Activated CD4-positive, alpha-beta T cell treated with anti-CD3 and anti-CD28 coated beads, Interleukin-2, amount 10 ng/mL, durations not matched to agents 24 days and 14 days (primary cell): ENCODE results near the gene ZNF672. TPM values are rescaled to one million over a fixed set of nuclear protein-coding genes. Genes with fewer than 3 reads are reported as not detected.
"Not testable (repeated sequence)": the region's sequence is repeated elsewhere in the genome, so short reads cannot be mapped to it uniquely, and the experiment has no call there.

ENCODE experiments used
- DNase-seq: peaks from one replicate; pipeline ENCODE4 v3.0.0; 2022
- H3K27ac Mint-ChIP-seq: one replicate; pipeline ENCODE4 v1.8.0; 2022; ENCODE audit warnings: mild to moderate bottlenecking, mixed read lengths
- H3K27me3 Mint-ChIP-seq: one replicate; pipeline ENCODE4 v1.8.0; 2022; ENCODE audit warnings: mixed read lengths
- H3K36me3 Mint-ChIP-seq: one replicate; pipeline ENCODE4 v1.8.0; 2022; ENCODE audit warnings: low read depth, mild to moderate bottlenecking, mixed read lengths
- H3K4me1 Mint-ChIP-seq: one replicate; pipeline ENCODE4 v1.8.0; 2021; ENCODE audit warnings: mixed read lengths
- H3K4me3 Mint-ChIP-seq: one replicate; pipeline ENCODE4 v1.8.0; 2022; ENCODE audit warnings: mild to moderate bottlenecking, moderate library complexity, mixed read lengths
- H3K9me3 Mint-ChIP-seq: one replicate; pipeline ENCODE4 v1.8.0; 2021; ENCODE audit warnings: mixed read lengths
- intact Hi-C: fragments of 100-400 bp; cut with micrococcal nuclease; formaldehyde crosslinking; loops from one replicate; pipeline ENCODE4 v1.15.1; 2023
- total RNA-seq: library from RNA; stranded (reverse); gene quantifications from 2 replicates; pipeline ENCODE4 v1.2.3, GENCODE V29; 2022

The ZNF672 gene
- total RNA-seq, 1 donor from 2014 or later, result 48.8 TPM

DNA sequence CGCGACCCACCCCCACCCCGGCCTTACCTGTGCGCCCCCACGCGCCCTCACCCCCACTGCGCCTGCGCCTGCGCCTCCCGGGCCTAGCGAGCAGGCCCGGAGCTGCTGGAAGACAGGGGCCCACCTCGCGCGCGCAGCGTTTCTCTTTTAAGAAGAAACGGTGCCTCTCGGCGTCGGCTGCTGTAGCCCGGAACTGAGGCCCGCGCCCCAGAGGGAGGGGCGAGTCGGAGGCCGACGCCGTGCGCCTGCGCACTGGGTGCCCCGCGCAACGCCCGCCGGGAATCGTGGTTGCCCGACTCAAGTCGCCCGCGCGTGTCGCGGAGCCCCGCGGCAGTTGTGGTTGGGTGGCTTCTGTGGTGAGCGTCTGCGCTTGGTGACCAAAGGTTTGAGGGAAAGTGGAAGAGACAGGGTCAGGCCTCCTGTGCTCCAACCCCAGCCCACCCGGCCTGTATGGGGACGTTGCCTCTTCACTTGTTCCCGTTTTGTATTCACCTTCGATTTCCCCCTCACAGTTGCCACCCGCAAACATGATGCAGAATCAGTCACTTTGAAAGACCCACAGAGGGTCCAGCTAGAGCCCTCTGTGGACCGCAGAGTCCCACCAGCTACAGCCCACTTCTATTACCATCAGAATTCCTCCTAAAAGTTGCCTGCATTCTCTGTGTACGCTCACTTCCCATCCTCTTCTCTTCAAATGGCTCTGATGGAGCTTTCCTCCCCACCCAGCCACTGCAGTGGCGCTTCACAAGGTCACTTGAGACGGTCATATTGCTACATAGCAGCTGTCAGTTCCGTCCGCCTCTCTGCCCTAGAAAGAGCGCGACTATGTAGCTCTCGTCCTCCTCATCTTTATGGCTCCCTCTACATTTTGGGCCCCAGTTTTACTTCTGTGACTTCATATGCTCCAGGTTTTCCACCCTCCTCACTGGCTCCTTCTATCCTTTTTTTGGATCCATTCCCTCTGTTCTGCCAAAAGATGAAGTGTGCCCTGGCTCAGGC is 21.2 kb downstream of the ZNF672 start, which contains the start of gene ZNF692:
ZNF692 (minus strand) TSS at position 195 of the 999 bp plus-strand sequence. CDS start 776 bp downstream, outside the sequence.
- H3K27me3 Mint-ChIP-seq, result no peaks in the 10 kb centered on the region
- peaks cover 51% of the 10 kb centered on the region for H3K4me1 Mint-ChIP-seq

GRCh38 chr1:248860007-248860406 is 22.0 kb downstream of the ZNF672 start:
- Mint-ChIP-seq H3K36me3 (peaks cover 22% of the 10 kb centered on the region), H3K27me3 (no peaks in the 10 kb centered on the region), H3K9me3 (no peaks in the 10 kb centered on the region), H3K4me3 (peak overlapping the region; percentile 96), H3K4me1 (peaks cover 43% of the 10 kb centered on the region), H3K27ac (peak overlapping the region; percentile 98)
- intact Hi-C loops, result no loop called here
- DNase-seq, result no peak

More for the DNA sequence above, 21.2 kb downstream of the ZNF672 start, which contains the start of gene ZNF692:
- no peaks in the 10 kb centered on the region for H3K9me3 Mint-ChIP-seq
- peaks cover 30% of the 10 kb centered on the region for H3K36me3 Mint-ChIP-seq
- H3K4me3 Mint-ChIP-seq, result peak within 1 kb of the TSS; percentile 96
- intact Hi-C loops, result loop anchor here (1.0 kb wide), 4 partner anchors 14 to 47 kb away; partner anchors contain the start of genes PGBD2 and ZNF672
- H3K27ac Mint-ChIP-seq, result peak within 1 kb of the TSS; percentile 98
- peak; percentile 99 for DNase-seq

GRCh38 chr1:248861616-248862015 is 23.6 kb downstream of the ZNF672 start:
- intact Hi-C loops, result no loop called here
- peaks cover 9% of the 10 kb centered on the region for H3K36me3 Mint-ChIP-seq
- peaks cover 31% of the 10 kb centered on the region for H3K4me1 Mint-ChIP-seq
- no peak for DNase-seq
- H3K4me3 Mint-ChIP-seq, result peak overlapping the region; percentile 10
- peak overlapping the region; percentile 13 for H3K27ac Mint-ChIP-seq
- H3K9me3 Mint-ChIP-seq, result no peaks in the 10 kb centered on the region
- H3K27me3 Mint-ChIP-seq, result peaks cover 4% of the 10 kb centered on the region

GRCh38 chr1:248862695-248862997 is 24.6 kb downstream of the ZNF672 start:
- no peak for DNase-seq
- peak overlapping the region; percentile 73 for H3K27ac Mint-ChIP-seq
- peaks cover 4% of the 10 kb centered on the region for H3K36me3 Mint-ChIP-seq
- peaks cover 4% of the 10 kb centered on the region for H3K27me3 Mint-ChIP-seq
- intact Hi-C loops, result no loop called here
- H3K4me1 Mint-ChIP-seq, result peaks cover 24% of the 10 kb centered on the region
- peak overlapping the region; percentile 91 for H3K4me3 Mint-ChIP-seq
- no peaks in the 10 kb centered on the region for H3K9me3 Mint-ChIP-seq

- no peaks in the 10 kb centered on the region for H3K9me3 Mint-ChIP-seq
- DNase-seq, result peak; percentile 94
- intact Hi-C loops, result loop anchor here (1.0 kb wide), 2 partner anchors 10 to 43 kb away; partner anchors contain the start of gene PGBD2
- peaks cover 4% of the 10 kb centered on the region for H3K27me3 Mint-ChIP-seq
- H3K36me3 Mint-ChIP-seq, result peaks cover 3% of the 10 kb centered on the region
- peak overlapping the region; percentile 91 for H3K4me3 Mint-ChIP-seq
- H3K4me1 Mint-ChIP-seq, result peaks cover 23% of the 10 kb centered on the region
- peak overlapping the region; percentile 73 for H3K27ac Mint-ChIP-seq
Observed at GRCh38 chr1:248862998-248863881, 25.2 kb downstream of the ZNF672 start.

DNA sequence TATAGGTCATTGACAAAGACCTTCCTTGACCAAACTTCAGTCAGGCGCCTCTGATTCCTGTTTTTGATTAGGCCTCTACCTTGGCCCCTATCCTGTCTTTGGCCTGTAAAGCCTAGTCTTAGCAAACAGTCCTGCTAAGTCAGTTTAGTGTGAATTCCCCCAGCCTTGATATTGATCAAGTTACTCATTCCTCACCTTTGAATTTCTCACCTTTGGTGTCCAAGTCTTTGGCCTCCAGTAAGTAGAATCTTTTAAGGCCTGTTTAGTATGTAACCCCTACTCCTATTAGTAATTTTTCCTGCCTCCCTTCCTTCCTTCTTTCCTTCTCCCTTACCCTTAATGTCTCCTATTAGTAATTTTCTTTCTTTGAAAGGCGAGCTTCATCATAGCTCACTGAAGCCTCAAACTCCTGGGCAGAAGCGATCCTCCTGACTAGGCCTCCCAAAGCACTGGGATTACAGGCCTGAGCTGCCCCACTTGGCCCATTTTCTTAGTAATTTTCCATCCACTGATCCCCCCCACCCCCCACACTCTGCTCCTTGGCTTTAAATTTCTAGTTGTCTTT is 33.9 kb downstream of the ZNF672 start:
- H3K4me1 Mint-ChIP-seq, result peaks cover 19% of the 10 kb centered on the region
- H3K27ac Mint-ChIP-seq, result peak overlapping the region; percentile 47
- H3K4me3 Mint-ChIP-seq, result peak overlapping the region; percentile 69
- peaks cover 6% of the 10 kb centered on the region for H3K9me3 Mint-ChIP-seq
- H3K27me3 Mint-ChIP-seq, result peaks cover 8% of the 10 kb centered on the region
- intact Hi-C loops, result no loop called here
- H3K36me3 Mint-ChIP-seq, result peaks cover 3% of the 10 kb centered on the region
- DNase-seq, result no peak

DNA sequence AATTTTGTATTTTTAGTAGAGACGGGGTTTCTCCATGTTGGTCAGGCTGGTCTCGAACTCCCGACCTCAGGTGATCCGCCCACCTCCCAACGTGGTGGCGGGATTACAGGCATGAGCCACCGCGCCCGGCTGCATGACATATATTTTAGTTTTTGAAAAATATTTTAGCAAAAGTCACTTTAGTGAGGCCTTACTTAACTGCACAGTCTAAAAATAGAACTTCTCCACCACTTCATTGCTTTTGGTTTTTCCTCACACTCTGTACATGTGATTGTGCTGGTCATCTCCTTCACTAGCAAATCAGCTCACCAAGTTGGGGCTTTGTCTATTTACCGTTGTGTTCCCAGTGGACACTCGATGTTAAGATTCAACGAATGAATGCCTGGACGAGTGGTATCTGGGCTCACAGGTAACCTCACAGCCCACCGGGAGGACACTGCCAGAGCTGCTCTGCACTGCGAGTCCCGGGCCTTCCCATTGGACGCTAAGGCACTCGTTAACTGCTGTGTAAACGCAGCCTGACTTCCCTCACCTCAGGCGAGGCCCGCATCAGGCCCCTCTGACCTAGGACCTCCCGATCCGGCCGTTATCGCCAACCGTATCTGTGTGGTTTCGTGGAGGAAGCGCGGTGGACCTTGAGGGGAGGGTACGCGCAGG is 34.9 kb downstream of the ZNF672 start:
- intact Hi-C loops, result loop anchor here (1.0 kb wide), 5 partner anchors 10 to 47 kb away; partner anchors contain the start of genes PGBD2, ZNF672 and ZNF692
- Mint-ChIP-seq H3K27me3 (peaks cover 14% of the 10 kb centered on the region), H3K36me3 (peaks cover 3% of the 10 kb centered on the region), H3K9me3 (peaks cover 6% of the 10 kb centered on the region), H3K4me3 (peak overlapping the region; percentile 96), H3K4me1 (peaks cover 19% of the 10 kb centered on the region), H3K27ac (peak overlapping the region; percentile 95)
- peak; percentile 84 for DNase-seq

DNA sequence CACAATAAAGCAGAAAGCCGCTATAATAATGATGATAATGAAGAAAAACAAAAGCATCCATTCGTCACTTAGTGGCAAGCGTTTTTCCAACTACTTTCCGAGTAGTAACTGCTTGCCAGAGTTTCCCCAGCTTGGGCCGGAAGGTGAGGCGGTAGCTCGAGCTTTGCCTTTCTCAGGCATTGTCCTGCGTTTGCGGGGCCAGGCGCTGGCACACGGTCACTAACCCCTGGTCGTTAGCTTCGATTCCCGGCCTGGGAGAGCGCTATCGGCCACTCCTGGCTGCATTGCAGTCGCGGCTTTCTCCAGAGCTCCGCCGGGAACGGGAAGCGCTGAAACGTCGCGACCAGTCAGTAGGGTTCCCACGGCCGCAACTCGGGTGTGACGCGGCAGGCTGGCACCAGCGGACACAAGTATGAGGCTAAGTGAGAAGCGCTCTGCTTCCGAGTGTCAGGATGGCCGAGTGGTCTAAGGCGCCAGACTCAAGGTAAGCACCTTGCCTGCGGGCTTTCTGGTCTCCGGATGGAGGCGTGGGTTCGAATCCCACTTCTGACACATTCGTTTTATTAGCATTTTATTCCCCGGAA is 35.5 kb downstream of the ZNF672 start:
- intact Hi-C loops, result loop anchor here (1.0 kb wide), 5 partner anchors 10 to 47 kb away; partner anchors contain the start of genes PGBD2, ZNF672 and ZNF692

DNA sequence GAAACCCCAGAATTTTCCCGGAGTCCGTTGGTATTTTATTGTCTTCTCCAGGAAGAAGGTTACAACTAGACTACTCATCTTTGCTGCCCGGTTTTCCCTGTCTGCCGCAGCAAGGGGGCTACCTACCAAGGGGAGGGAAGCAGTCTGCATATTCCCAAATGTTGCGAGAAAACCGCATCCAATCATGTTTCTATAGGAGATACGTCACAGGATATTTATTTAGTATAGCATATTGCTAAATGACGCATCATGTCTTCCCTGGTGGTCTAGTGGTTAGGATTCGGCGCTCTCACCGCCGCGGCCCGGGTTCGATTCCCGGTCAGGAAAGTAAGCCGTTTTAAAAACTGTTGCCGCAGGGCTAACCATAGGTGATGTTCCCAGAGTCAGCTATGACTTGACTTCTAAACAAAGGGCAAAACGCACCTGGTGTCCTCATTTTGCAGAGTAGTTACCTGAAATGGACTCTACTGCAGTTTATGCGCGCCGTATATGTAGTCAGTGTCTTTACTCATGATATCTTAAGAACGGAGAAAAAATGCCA is 36.0 kb downstream of the ZNF672 start:
- DNase-seq, result peak; percentile 95
- peaks cover 3% of the 10 kb centered on the region for H3K36me3 Mint-ChIP-seq
- peak overlapping the region; percentile 95 for H3K27ac Mint-ChIP-seq
- peaks cover 6% of the 10 kb centered on the region for H3K9me3 Mint-ChIP-seq
- H3K4me1 Mint-ChIP-seq, result peaks cover 19% of the 10 kb centered on the region
- intact Hi-C loops, result loop anchor here (1.0 kb wide), 5 partner anchors 11 to 48 kb away; partner anchors contain the start of genes PGBD2, ZNF672 and ZNF692
- peaks cover 16% of the 10 kb centered on the region for H3K27me3 Mint-ChIP-seq
- peak overlapping the region; percentile 96 for H3K4me3 Mint-ChIP-seq

More for the DNA sequence above, 35.5 kb downstream of the ZNF672 start:
- Mint-ChIP-seq H3K4me1 (peaks cover 19% of the 10 kb centered on the region), H3K27ac (peak overlapping the region; percentile 95), H3K9me3 (peaks cover 6% of the 10 kb centered on the region), H3K4me3 (peak overlapping the region; percentile 96), H3K27me3 (peaks cover 14% of the 10 kb centered on the region), H3K36me3 (peaks cover 3% of the 10 kb centered on the region)
- DNase-seq, result peak; percentile 97

- Mint-ChIP-seq H3K36me3 (no peaks in the 10 kb centered on the region), H3K4me1 (no peaks in the 10 kb centered on the region), H3K27me3 (peaks cover 31% of the 10 kb centered on the region), H3K27ac (no peak overlapping the region), H3K9me3 (no peaks in the 10 kb centered on the region), H3K4me3 (no peak overlapping the region)
- intact Hi-C loops, result no loop called here
- DNase-seq, result no peak
Observed at GRCh38 chr1:248881261-248881660, 43.2 kb downstream of the ZNF672 start.

- H3K36me3 Mint-ChIP-seq, DNase-seq, H3K4me1 Mint-ChIP-seq, H3K27ac Mint-ChIP-seq, H3K4me3 Mint-ChIP-seq, intact Hi-C loops, H3K9me3 Mint-ChIP-seq: not testable (repeated sequence)
- peaks cover 34% of the 10 kb centered on the region for H3K27me3 Mint-ChIP-seq
Observed at GRCh38 chr1:248882427-248882826, 44.4 kb downstream of the ZNF672 start.

GRCh38 chr1:248884632-248885295 is 46.7 kb downstream of the ZNF672 start:
- Mint-ChIP-seq H3K4me1 (no peaks in the 10 kb centered on the region), H3K27ac (no peak overlapping the region), H3K4me3 (no peak overlapping the region), H3K36me3 (no peaks in the 10 kb centered on the region), H3K27me3 (peaks cover 29% of the 10 kb centered on the region), H3K9me3 (no peaks in the 10 kb centered on the region)
- intact Hi-C loops, result no loop called here
- no peak for DNase-seq
